Neural progenitor cell (in vitro differentiated cells): Measurements from ENCODE around the gene AQP5. TPM values are rescaled to one million over a fixed set of nuclear protein-coding genes. Genes with fewer than 3 reads are reported as not detected.
"Not testable (repeated sequence)": the region's sequence is repeated elsewhere in the genome, so short reads cannot be mapped to it uniquely, and the experiment has no call there.

Source experiments
- DNase-seq: peaks from one replicate; pipeline ENCODE4 v3.0.0-alpha.2; 2016; ENCODE audit warnings: low spot score
- H2AFZ ChIP-seq: fragments of 200-600 bp; sonication (generic); replicated peaks from 2 replicates; pipeline ENCODE4 v1.6.1; 2016; ENCODE audit warnings: antibody characterized with exemption
- H3F3A ChIP-seq: fragments of 200-600 bp; sonication (generic); 2 replicates; pipeline ENCODE4 v1.6.1; 2016; ENCODE audit warnings: antibody characterized with exemption, low read depth
- H3K27ac ChIP-seq: fragments of 200-600 bp; sonication (generic); 2 replicates; pipeline ENCODE4 v1.5.1; 2016; ENCODE audit warnings: mild to moderate bottlenecking
- H3K27me3 ChIP-seq: fragments of 200-600 bp; sonication (generic); 2 replicates; pipeline ENCODE4 v1.6.1; 2016; ENCODE audit warnings: mild to moderate bottlenecking, moderate library complexity
- H3K36me3 ChIP-seq: fragments of 200-600 bp; sonication (generic); 2 replicates; pipeline ENCODE4 v1.5.1; 2016
- H3K4me1 ChIP-seq: fragments of 200-600 bp; sonication (generic); 2 replicates; pipeline ENCODE4 v1.6.1; 2016; ENCODE audit warnings: mixed run types
- H3K4me2 ChIP-seq: fragments of 200-600 bp; sonication (generic); 2 replicates; pipeline ENCODE4 v1.6.1; 2016
- H3K4me3 ChIP-seq: fragments of 200-600 bp; sonication (generic); 2 replicates; pipeline ENCODE4 v1.5.1; 2016
- H3K79me2 ChIP-seq: fragments of 200-600 bp; sonication (generic); 2 replicates; pipeline ENCODE4 v1.6.1; 2016; ENCODE audit warnings: low read depth
- H3K9ac ChIP-seq: fragments of 200-600 bp; sonication (generic); 2 replicates; pipeline ENCODE4 v1.6.1; 2016
- H3K9me3 ChIP-seq: fragments of 200-600 bp; sonication (generic); 2 replicates; pipeline ENCODE4 v1.5.1; 2016; ENCODE audit warnings: low read depth
- H4K20me1 ChIP-seq: fragments of 200-600 bp; sonication (generic); 2 replicates; pipeline ENCODE4 v1.6.1; 2016; ENCODE audit warnings: low read depth
- H3K27ac Mint-ChIP-seq: 3 replicates; pipeline ENCODE4 v1.8.0; 2021; ENCODE audit warnings: mixed read lengths
- H3K27me3 Mint-ChIP-seq: 2 replicates; pipeline ENCODE4 v1.8.0; 2022; ENCODE audit warnings: low read depth, mild to moderate bottlenecking, inconsistent platforms, moderate library complexity, mixed read lengths; ENCODE audit not compliant: insufficient read depth
- H3K36me3 Mint-ChIP-seq: 3 replicates; pipeline ENCODE4 v1.8.0; 2021; ENCODE audit warnings: mixed read lengths
- H3K4me1 Mint-ChIP-seq: 3 replicates; pipeline ENCODE4 v1.8.0; 2021; ENCODE audit warnings: mixed read lengths
- H3K4me3 Mint-ChIP-seq: 3 replicates; pipeline ENCODE4 v1.8.0; 2021; ENCODE audit warnings: mild to moderate bottlenecking, moderate library complexity, mixed read lengths
- H3K9me3 Mint-ChIP-seq: 3 replicates; pipeline ENCODE4 v1.8.0; 2020; ENCODE audit warnings: mixed read lengths
- EZH2 ChIP-seq: fragments of 200-600 bp; sonication (generic); IDR thresholded peaks from 2 replicates; pipeline ENCODE4 v1.6.1; 2017; ENCODE audit warnings: antibody characterized with exemption, mild to moderate bottlenecking, moderate library complexity
- EZH2phosphoT487 ChIP-seq: fragments of 200-600 bp; sonication (generic); IDR thresholded peaks from 2 replicates; pipeline ENCODE4 v1.6.1; 2017; ENCODE audit warnings: antibody characterized with exemption
- total RNA-seq: library from RNA; depleted of rRNA; stranded (reverse); fragments of >200 nt; gene quantifications from 2 replicates; pipeline ENCODE4 v1.2.3, GENCODE V29; 2015; ENCODE audit warnings: low replicate concordance
- TF ChIP-seq, protein P1 (sequence below): fragments of 200-600 bp; sonication (generic); IDR thresholded peaks from 2 replicates; pipeline ENCODE4 v1.5.1; 2017; ENCODE audit warnings: antibody characterized with exemption, mild to moderate bottlenecking

Gene AQP5
- total RNA-seq, 1 donor from 2014 or later: not detected

DNA sequence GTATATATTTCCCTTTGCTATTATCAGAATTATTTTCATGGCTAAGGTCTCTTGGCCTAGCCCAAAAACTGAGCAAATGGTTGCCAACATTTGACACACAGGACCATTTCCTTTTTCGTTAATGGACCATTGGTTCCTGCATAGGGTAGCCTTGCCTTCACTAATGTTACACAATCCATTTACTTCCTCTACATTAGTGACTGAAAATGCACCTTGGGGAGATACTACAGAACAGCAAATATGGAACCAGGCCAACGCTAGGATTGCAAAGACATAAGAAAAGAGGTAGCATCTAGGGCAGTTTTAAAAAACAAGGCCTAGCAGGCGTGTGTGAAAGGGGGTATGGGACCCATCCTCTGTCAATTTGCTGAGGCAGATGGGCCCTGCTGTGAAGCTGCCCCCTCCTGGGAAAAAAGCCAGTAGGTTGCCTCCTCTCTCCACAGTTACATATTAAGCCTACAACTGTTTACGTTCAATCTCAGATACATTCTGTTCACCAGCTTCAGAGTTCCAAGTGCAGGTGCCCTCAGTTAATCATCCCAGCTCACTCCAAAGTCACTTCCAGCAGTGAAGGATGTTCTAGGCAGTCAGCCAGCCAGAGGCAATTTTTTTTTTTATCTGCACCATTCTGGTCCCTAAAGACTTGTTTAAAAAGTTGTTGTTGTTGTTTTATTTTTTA, 26.1 kb downstream of the AQP5 start:
- H3K36me3 Mint-ChIP-seq: peaks cover 22% of the 10 kb centered on the region
- Histone ChIP-seq H3K9ac (no peak overlapping the region), H3K4me2 (no peak overlapping the region), H2AFZ (no peak overlapping the region), H3K4me1 (peaks cover 16% of the 10 kb centered on the region), H3K27ac (no peak overlapping the region), H3K36me3 (peaks cover 3% of the 10 kb centered on the region), H3K9me3 (no peaks in the 10 kb centered on the region), H3F3A (peaks cover 20% of the 10 kb centered on the region), H3K27me3 (no peaks in the 10 kb centered on the region), H4K20me1 (peaks cover 18% of the 10 kb centered on the region), H3K79me2 (no peaks in the 10 kb centered on the region), H3K4me3 (no peak overlapping the region)
- H3K4me3 Mint-ChIP-seq: no peak overlapping the region
- H3K27ac Mint-ChIP-seq: no peak overlapping the region
- TF ChIP-seq, protein P1, sequence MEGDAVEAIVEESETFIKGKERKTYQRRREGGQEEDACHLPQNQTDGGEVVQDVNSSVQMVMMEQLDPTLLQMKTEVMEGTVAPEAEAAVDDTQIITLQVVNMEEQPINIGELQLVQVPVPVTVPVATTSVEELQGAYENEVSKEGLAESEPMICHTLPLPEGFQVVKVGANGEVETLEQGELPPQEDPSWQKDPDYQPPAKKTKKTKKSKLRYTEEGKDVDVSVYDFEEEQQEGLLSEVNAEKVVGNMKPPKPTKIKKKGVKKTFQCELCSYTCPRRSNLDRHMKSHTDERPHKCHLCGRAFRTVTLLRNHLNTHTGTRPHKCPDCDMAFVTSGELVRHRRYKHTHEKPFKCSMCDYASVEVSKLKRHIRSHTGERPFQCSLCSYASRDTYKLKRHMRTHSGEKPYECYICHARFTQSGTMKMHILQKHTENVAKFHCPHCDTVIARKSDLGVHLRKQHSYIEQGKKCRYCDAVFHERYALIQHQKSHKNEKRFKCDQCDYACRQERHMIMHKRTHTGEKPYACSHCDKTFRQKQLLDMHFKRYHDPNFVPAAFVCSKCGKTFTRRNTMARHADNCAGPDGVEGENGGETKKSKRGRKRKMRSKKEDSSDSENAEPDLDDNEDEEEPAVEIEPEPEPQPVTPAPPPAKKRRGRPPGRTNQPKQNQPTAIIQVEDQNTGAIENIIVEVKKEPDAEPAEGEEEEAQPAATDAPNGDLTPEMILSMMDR: no peak
- no peak for TF ChIP-seq EZH2phosphoT487
- TF ChIP-seq EZH2: no peak
- H3K9me3 Mint-ChIP-seq: no peaks in the 10 kb centered on the region
- H3K27me3 Mint-ChIP-seq: peaks cover 3% of the 10 kb centered on the region
- no peak for DNase-seq
- H3K4me1 Mint-ChIP-seq: peaks cover 27% of the 10 kb centered on the region

DNA sequence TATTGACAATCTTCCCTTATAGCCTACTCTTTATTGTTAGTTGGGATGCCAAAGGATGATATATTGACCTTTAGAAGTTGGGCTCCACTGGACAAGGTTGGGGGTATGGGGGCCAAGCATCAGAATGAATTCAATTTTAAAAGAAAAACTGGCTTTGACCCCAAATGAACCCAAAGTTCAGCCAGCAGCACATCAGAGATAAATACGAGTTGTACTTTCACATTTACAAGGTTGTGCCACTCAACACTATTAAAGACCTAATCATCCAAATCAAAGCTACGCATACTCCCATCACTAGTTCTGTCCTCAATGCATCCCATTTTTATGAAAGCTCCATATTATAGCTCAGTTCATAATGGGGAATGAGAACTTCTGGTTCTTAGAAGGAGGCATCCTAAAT, 27.7 kb downstream of the AQP5 start:
- not testable (repeated sequence) for H3K9ac ChIP-seq, H3K36me3 ChIP-seq, H3K27me3 Mint-ChIP-seq, H3K27ac ChIP-seq, H3K27me3 ChIP-seq, H4K20me1 ChIP-seq, H3K4me1 ChIP-seq, H3K4me3 Mint-ChIP-seq, H3K4me2 ChIP-seq, H3K27ac Mint-ChIP-seq, H2AFZ ChIP-seq, H3K9me3 Mint-ChIP-seq, H3K9me3 ChIP-seq, DNase-seq, H3K79me2 ChIP-seq, H3K4me3 ChIP-seq
- peaks cover 11% of the 10 kb centered on the region for H3F3A ChIP-seq
- H3K4me1 Mint-ChIP-seq: peaks cover 17% of the 10 kb centered on the region
- H3K36me3 Mint-ChIP-seq: peaks cover 32% of the 10 kb centered on the region

DNA sequence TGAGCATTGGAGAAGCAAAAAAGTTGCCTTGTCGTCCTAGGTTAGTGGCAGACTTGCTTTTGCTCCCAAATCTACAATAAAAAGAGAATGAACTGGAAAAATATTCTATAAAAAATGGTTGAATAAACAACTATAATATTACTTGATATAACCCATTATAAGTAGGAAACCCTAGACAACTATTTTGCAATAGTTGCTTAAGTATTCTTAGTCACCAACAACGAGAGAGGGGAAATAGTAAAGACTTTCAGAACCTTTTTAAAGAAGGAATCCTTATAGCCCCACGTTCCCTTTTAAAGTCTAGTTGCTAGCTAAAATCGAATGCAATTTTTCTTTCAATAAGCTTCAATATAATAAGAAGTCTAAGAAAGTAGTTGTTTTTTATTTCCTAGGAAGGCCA, 28.6 kb downstream of the AQP5 start:
- H3K27me3 ChIP-seq: no peaks in the 10 kb centered on the region
- Mint-ChIP-seq H3K4me1 (peaks cover 8% of the 10 kb centered on the region), H3K36me3 (peaks cover 36% of the 10 kb centered on the region), H3K9me3 (no peaks in the 10 kb centered on the region), H3K27me3 (peaks cover 3% of the 10 kb centered on the region), H3K4me3 (no peak overlapping the region), H3K27ac (no peak overlapping the region)
- no peaks in the 10 kb centered on the region for H3K79me2 ChIP-seq
- peaks cover 16% of the 10 kb centered on the region for H3K36me3 ChIP-seq
- DNase-seq: no peak
- H4K20me1 ChIP-seq: peaks cover 6% of the 10 kb centered on the region
- no peak overlapping the region for H3K4me3 ChIP-seq
- TF ChIP-seq, protein P1: no peak
- no peak for TF ChIP-seq EZH2
- no peak for TF ChIP-seq EZH2phosphoT487
- no peak overlapping the region for H2AFZ ChIP-seq
- peaks cover 3% of the 10 kb centered on the region for H3F3A ChIP-seq
- no peak overlapping the region for H3K27ac ChIP-seq
- H3K9ac ChIP-seq: no peak overlapping the region
- H3K4me2 ChIP-seq: no peak overlapping the region
- H3K4me1 ChIP-seq: no peaks in the 10 kb centered on the region
- no peaks in the 10 kb centered on the region for H3K9me3 ChIP-seq

DNA sequence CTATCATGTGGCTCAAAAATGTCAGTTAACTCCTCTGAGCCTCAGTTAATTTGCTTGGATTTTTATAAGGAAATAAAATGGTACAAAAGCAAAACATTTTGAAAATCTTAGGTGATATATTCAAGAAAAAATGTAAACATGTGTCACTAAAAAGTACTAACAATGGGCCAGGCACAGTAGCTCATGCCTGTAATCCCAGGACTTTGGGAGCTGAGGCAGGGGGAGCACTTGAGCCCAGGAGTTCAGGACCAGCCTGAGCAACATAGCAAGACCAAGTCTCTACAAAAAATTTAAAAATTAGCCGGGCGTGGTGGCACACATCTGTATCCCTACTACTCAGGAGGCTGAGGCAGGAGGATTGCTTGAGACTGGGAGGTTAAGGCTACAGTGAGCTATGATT, 36.8 kb downstream of the AQP5 start:
- Histone ChIP-seq H3K4me1 (no peaks in the 10 kb centered on the region), H3K36me3 (peaks cover 33% of the 10 kb centered on the region), H3F3A (no peaks in the 10 kb centered on the region), H3K27ac (no peak overlapping the region), H4K20me1 (peaks cover 4% of the 10 kb centered on the region), H3K27me3 (no peaks in the 10 kb centered on the region), H2AFZ (no peak overlapping the region), H3K79me2 (no peaks in the 10 kb centered on the region), H3K9me3 (no peaks in the 10 kb centered on the region), H3K9ac (no peak overlapping the region), H3K4me2 (no peak overlapping the region), H3K4me3 (no peak overlapping the region)
- Mint-ChIP-seq H3K4me3 (no peak overlapping the region), H3K36me3 (peaks cover 44% of the 10 kb centered on the region), H3K27ac (no peak overlapping the region), H3K27me3 (no peaks in the 10 kb centered on the region), H3K4me1 (peaks cover 5% of the 10 kb centered on the region), H3K9me3 (no peaks in the 10 kb centered on the region)
- TF ChIP-seq, protein P1: no peak
- TF ChIP-seq EZH2 (no peak), EZH2phosphoT487 (no peak)
- no peak for DNase-seq
